Activated B cell treated with CpG ODN at 0.5 μM for 24 hours (primary cell): ENCODE data around the gene CDC42EP4. TPM values are rescaled to one million over a fixed set of nuclear protein-coding genes. Genes with fewer than 3 reads are reported as not detected.

Experiments used
- ATAC-seq: fragments of 200-7000 bp; cut with Tn5 transposase; one replicate; pipeline ENCODE4 v1.10.0; 2021; ENCODE audit warnings: low read depth, mild to moderate bottlenecking, moderate library complexity
- CTCF ChIA-PET: fragments of 350-600 bp; sonication (Branson Sonifier 250); formaldehyde crosslinking; loops from one replicate; lab custom pipeline; 2021; ENCODE audit warnings: antibody characterized with exemption; lab: Charles Lee
- POLR2A ChIA-PET: fragments of 350-600 bp; sonication (Branson Sonifier 250); formaldehyde crosslinking; loops from one replicate; lab custom pipeline; 2021; ENCODE audit warnings: antibody characterized with exemption; lab: Charles Lee
- DNase-seq: peaks from one replicate; pipeline ENCODE4 v3.0.0; 2022
- H3K27ac Mint-ChIP-seq: one replicate; pipeline ENCODE4 v1.8.0; 2020; ENCODE audit warnings: mixed read lengths
- H3K27me3 Mint-ChIP-seq: one replicate; pipeline ENCODE4 v1.8.0; 2021; ENCODE audit warnings: mixed read lengths
- H3K36me3 Mint-ChIP-seq: one replicate; pipeline ENCODE4 v1.8.0; 2021; ENCODE audit warnings: low read depth, mixed read lengths
- H3K4me1 Mint-ChIP-seq: one replicate; pipeline ENCODE4 v1.8.0; 2021; ENCODE audit warnings: mixed read lengths
- H3K4me3 Mint-ChIP-seq: one replicate; pipeline ENCODE4 v1.8.0; 2020; ENCODE audit warnings: mild to moderate bottlenecking, mixed read lengths
- H3K9me3 Mint-ChIP-seq: one replicate; pipeline ENCODE4 v1.8.0; 2020; ENCODE audit warnings: mixed read lengths
- CTCF ChIP-seq: fragments of 200-600 bp; IDR thresholded peaks from one replicate; pipeline ENCODE4 v1.8.0; 2022; ENCODE audit warnings: antibody characterized with exemption, mild to moderate bottlenecking
- intact Hi-C: fragments of 100-400 bp; cut with micrococcal nuclease; formaldehyde crosslinking; loops from one replicate; pipeline ENCODE4 v1.15.1; 2024
- total RNA-seq: library from RNA; stranded (reverse); gene quantifications from 2 replicates; pipeline ENCODE4 v1.2.3, GENCODE V29; 2022

Gene CDC42EP4
- total RNA-seq, 1 donor from 2014 or later: 0.95 TPM

GRCh38 chr17:73256220-73256619 is 55.6 kb downstream of the CDC42EP4 start:
- TF ChIP-seq CTCF: no peak
- ChIA-PET CTCF (interaction anchor here (1.0 to 5.5 kb wide), 4 partner anchors 10 to 530 kb away, joined by 3 to 117 read pairs (median 7); no protein-coding TSS in a partner anchor), POLR2A (no interaction called here)
- H3K4me1 Mint-ChIP-seq: peaks cover 2% of the 10 kb centered on the region
- H3K9me3 Mint-ChIP-seq: no peaks in the 10 kb centered on the region
- intact Hi-C loops: loop anchor here (2.0 to 5.0 kb wide), 4 partner anchors 56 to 694 kb away; partner anchors contain the start of gene CDC42EP4
- DNase-seq: no peak
- H3K27me3 Mint-ChIP-seq: no peaks in the 10 kb centered on the region
- no peak overlapping the region for H3K4me3 Mint-ChIP-seq
- no peak overlapping the region for H3K27ac Mint-ChIP-seq
- ATAC-seq: no peak
- no peaks in the 10 kb centered on the region for H3K36me3 Mint-ChIP-seq

- H3K9me3 Mint-ChIP-seq: no peaks in the 10 kb centered on the region
- intact Hi-C loops: loop anchor here (1.0 to 5.0 kb wide), 5 partner anchors 57 to 693 kb away; partner anchors contain the start of gene CDC42EP4
- peak; percentile 95 for TF ChIP-seq CTCF
- ChIA-PET CTCF (interaction anchor here (0.7 to 5.5 kb wide), 9 partner anchors 10 to 529 kb away, joined by 3 to 117 read pairs (median 4); a partner anchor contains a TSS), POLR2A (interaction anchor here (0.7 kb wide), 1 partner anchor 9 kb away, joined by 7 read pairs; no protein-coding TSS in a partner anchor)
- no peaks in the 10 kb centered on the region for H3K36me3 Mint-ChIP-seq
- H3K27me3 Mint-ChIP-seq: no peaks in the 10 kb centered on the region
- no peak overlapping the region for H3K27ac Mint-ChIP-seq
- peak; percentile 51 for DNase-seq
- peaks cover 2% of the 10 kb centered on the region for H3K4me1 Mint-ChIP-seq
- peak; percentile 71 for ATAC-seq
- H3K4me3 Mint-ChIP-seq: no peak overlapping the region
Measured at GRCh38 chr17:73255671-73256181, 56.1 kb downstream of the CDC42EP4 start.

- H3K4me3 Mint-ChIP-seq: no peak overlapping the region
- no peak overlapping the region for H3K27ac Mint-ChIP-seq
- ATAC-seq: no peak
- H3K4me1 Mint-ChIP-seq: peaks cover 2% of the 10 kb centered on the region
- no peaks in the 10 kb centered on the region for H3K9me3 Mint-ChIP-seq
- no peak for TF ChIP-seq CTCF
- POLR2A ChIA-PET: no interaction called here
- H3K27me3 Mint-ChIP-seq: no peaks in the 10 kb centered on the region
- intact Hi-C loops: no loop called here
- H3K36me3 Mint-ChIP-seq: peaks cover 16% of the 10 kb centered on the region
- CTCF ChIA-PET: interaction anchor here (0.6 to 5.5 kb wide), 2 partner anchors 73 to 118 kb away, joined by 3 to 117 read pairs; no protein-coding TSS in a partner anchor
- DNase-seq: no peak
Measured at GRCh38 chr17:73251871-73252270, 59.9 kb downstream of the CDC42EP4 start.

GRCh38 chr17:73250851-73251640 is 60.8 kb downstream of the CDC42EP4 start:
- ChIA-PET CTCF (interaction anchor here (1.7 kb wide), 1 partner anchor 119 kb away, joined by 9 read pairs; no protein-coding TSS in a partner anchor), POLR2A (interaction anchor here (0.9 kb wide), 1 partner anchor 18 kb away, joined by 4 read pairs; a partner anchor contains a TSS)
- no peak for ATAC-seq
- Mint-ChIP-seq H3K27ac (no peak overlapping the region), H3K4me3 (no peak overlapping the region), H3K36me3 (peaks cover 21% of the 10 kb centered on the region), H3K4me1 (peaks cover 2% of the 10 kb centered on the region), H3K27me3 (no peaks in the 10 kb centered on the region), H3K9me3 (no peaks in the 10 kb centered on the region)
- TF ChIP-seq CTCF: no peak
- no peak for DNase-seq
- intact Hi-C loops: no loop called here

- Mint-ChIP-seq H3K27me3 (no peaks in the 10 kb centered on the region), H3K4me3 (no peak overlapping the region), H3K9me3 (no peaks in the 10 kb centered on the region), H3K27ac (no peak overlapping the region), H3K36me3 (peaks cover 28% of the 10 kb centered on the region), H3K4me1 (no peaks in the 10 kb centered on the region)
- intact Hi-C loops: no loop called here
- ChIA-PET POLR2A (no interaction called here), CTCF (interaction anchor here (0.9 to 1.7 kb wide), 2 partner anchors 120 to 523 kb away, joined by 5 to 9 read pairs; no protein-coding TSS in a partner anchor)
- no peak for TF ChIP-seq CTCF
- no peak for DNase-seq
- no peak for ATAC-seq
Measured at GRCh38 chr17:73249700-73250099, 62.1 kb downstream of the CDC42EP4 start.
